SW480 (cell line): ENCODE measurements around the gene STK10.
A peak's percentile ranks its signal among the peaks of the same experiment; 100 is the strongest.

ENCODE experiments used
- DNase-seq: peaks from one replicate; pipeline ENCODE4 v3.0.0-alpha.2; 2016; ENCODE audit warnings: low spot score

STK10 gene

DNA sequence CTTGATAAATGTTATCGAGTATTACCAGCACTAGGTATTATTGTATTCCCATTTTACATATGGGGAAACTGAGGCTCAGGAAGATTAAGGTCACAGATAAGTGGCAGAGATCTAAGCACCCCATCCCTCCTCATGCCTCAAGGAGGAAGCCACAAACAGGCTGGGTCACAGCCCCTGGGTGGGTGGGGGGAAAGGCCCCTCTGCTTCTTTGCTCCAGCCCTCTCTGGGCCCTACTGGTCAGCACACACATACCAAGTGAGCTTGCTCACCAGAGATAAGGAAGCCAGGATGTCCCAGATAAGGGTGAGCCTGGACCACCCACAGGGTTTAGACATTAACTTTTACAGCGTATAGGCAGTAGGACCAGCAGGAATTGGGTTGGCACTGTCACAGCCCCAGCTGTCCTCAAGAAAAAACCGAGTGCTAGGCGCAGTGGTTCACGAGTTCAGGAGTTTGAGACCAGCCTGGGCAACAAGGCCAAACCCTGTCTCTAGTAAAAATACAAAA lies 45.3 kb downstream of the STK10 start:
- no peak for DNase-seq

DNA sequence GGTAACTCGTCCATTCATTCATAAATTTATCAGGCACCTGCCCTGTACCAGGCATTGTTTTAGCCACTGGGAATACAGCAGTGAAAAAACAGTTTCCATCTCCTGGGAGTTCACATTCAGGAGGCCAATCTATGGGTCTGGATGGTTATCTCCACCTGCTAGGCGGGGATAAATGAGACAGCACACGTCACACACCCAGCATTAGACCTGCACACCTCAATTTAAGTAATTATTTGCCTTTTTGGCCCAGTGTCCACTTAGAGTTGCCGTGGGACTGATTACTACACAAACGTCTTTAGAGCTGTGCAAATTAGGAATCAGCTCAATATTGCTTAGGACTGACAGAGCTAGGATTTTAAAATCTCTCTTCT lies 46.1 kb downstream of the STK10 start:
- DNase-seq, result no peak

DNA sequence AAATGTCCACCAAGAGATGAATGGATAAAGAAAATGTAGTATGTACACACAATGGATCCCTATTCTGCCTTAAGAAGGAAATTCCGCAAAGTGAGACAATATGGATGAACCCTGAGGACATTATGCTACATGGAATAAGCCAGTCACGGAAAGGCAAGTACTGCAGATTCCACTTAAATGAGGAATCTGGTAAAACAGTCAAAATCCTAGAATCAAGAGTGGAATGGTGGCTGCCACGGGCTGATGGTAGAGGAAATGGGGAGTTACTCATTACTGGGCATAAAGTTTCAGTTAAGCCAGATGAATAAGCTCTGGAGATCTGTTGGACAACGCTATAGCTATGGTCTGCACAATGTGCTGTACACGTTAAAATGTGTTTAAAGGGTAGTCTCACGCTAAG lies 47.2 kb downstream of the STK10 start:
- DNase-seq, result no peak

DNA sequence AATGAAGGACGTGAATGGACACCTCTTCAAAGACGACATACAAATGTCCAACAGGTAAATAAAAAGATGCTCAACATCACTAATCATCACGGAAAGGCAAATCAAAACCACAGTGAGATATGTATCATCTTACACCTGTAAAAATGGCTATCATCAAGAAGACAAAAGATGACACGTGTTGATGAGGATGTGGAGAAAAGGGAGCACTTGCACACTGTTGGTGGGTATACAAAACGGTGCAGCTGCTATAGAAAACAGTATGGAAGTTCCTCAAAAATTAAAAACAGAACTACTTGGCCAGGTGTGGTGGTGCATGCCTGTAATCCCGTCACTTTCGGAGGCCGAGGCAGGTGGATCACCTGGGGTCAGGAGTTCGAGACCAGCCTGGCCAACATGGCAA lies 47.9 kb downstream of the STK10 start:
- DNase-seq, result no peak

DNA sequence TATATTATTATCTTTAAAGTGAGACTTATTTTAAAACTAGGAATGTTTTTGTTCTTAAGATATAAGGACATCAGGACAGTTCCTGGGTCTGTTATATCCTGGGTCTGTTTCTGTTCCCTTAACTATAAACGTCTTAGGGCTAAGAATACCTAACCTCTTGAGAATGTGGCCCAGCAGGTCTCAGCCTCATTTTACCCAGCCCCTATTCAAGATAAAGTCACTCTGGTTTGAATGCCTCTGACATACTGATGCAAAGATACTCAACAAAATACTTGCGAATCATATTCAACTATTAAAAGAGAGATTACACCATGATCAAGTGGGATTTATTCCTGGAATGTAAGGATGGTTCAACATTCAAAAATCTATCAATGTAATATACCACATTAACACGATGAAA lies 51.0 kb downstream of the STK10 start:
- DNase-seq, result no peak

DNA sequence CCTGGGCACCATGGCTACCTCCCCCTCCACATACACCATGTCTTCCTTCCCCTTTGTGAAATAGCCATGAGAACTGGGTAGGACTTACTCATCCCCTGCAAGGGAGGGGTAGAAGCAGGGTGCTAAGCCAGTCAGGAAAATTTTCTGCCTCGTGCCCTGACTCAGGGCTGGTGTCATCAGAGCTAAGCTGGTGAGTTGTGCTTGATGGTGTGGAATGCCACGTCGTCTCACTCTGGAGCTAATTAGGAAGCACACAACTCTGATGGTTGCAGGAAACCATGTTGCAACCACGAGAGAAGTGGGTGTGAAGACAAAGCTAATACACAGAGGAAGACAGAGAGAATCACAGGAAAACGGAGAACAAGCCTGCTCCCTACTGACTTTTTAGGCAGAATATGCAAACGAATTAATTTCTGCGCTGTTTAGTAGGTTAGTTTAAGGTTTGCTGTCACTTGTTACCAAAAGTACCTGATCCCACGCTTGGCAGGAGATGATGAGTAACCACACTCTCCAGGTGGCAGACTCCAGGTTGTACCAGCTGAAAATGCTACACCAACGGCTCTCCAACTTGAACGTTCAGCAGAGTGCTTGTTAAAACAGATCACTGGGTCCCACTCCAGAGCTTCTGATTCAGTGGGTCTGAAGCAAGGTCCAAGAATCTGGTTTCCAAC lies 54.5 kb downstream of the STK10 start:
- no peak for DNase-seq

DNA sequence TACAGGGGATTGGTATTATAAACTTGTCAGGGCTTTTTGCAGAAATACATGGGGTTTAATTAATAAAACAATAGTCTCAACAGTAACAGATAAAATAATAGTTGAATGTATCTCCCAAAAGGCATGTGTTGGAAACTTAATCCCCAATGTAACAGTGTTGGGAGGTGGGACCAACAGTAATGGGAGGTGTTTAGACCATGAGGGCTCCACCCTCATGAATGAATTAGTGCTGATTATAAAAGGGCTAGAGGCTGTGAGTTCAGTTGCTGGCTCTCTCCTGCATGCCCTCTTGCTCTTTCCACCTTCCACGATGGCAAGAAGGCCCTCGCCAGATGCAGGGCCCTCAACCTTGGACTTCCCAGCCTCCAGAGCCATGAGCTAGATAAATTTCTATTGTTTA lies 56.3 kb downstream of the STK10 start:
- no peak for DNase-seq

DNA sequence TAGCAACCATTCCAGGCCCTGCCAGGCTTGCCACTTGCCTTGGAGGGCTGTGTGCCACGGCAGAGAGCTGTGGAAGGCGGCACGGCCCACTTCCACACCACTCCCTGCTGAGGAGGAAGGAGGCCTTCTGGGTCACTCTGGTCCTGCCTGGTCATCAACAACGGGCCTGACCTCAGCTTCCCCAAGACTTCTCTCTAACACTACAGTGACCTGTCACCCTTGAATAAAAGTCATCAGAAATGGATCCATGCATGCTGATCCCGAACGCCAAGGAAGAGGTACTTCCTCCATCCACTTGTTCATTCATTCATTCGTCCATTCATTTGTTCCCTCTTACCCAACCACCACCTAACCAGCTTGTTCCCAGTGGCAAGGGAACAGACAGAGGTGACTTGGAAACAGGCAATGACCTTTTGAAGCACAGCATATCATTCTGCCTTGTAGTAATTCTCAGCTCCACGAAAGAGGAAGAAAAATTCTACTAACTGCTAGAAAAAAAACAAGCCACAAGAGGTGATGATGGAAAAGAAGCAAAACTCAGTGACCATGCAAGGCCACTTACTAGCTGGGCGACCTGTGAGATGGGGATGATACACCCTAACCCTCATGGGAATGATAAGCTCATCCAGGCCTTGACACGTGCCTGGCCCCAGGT lies 58.6 kb downstream of the STK10 start:
- DNase-seq, result no peak

DNA sequence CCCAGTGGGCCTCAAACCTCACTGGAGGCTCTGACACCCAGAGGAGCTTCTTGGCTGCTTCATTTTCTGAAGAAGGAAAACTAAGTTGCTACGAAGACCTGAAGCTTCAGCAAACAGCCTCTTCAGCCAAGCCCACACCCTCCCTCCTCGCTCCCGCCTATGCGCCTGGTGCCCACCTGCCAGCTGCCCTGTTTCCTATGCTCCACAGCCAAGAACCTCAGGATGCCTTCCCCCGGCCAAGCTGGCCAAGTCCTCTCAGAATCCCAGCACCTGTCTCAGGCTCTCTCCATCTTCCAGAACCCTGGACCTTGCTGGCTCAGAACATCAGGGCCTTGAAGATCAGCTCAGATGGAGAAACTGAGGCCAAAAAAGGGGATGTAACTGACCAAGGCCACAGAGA lies 60.4 kb downstream of the STK10 start:
- no peak for DNase-seq

DNA sequence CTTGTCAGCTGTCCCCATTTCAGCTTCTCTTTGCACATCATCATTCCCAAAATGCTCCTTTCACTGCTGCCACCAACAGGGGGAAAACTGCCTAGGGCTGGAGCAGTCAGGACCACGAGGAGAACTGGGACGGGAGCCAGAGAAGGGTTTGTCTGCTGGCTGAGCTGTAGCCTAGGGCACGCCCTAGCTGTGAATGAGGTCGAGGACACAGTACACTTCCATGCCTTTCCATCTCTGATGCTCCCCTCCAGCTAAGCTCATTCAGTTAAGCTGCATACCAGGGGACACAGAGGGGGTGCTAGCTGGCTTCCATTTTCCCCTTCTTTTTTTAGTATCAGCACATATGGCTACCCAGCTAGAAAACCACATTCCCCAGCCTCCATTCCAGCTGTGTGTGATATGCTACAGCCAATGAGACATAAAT lies 64.7 kb downstream of the STK10 start:
- DNase-seq, result peak; percentile 43

DNA sequence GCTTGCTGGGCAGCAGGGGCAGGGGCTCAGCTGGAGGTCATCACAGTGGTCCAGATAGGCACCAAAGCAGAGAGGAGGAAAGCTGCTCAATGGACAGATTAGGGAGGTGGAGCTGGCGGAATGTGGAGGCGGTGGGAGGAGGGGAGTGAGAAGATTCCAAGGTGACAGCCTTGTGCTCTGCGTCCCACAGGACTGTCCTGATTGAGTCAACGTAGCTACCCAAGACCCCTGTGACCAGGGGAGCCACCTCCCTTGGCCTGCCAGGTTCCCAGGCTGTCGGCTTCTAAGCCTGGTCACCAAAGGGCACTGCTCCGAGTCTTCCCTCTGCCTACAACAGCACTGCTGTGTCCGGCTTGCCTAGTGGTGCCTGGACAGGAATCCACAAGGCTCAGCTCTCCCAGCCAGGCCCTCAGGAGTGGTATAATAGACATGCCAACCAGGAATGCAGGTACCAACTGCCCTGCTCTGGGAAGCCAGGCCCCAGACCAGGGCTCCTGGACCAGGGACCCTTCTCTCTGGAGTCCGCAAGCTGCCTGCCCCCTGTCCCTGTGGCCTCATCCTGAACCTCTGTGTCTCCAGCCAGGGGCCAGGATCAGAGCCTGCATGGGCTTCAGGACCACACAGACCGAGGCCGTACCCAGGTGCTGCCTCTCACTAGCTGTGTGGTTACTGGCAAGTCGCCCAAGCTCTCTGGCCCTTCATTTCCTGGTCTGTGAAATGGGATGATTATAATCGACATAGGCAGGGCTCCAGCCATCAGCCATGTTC lies 67.9 kb downstream of the STK10 start:
- no peak for DNase-seq

DNA sequence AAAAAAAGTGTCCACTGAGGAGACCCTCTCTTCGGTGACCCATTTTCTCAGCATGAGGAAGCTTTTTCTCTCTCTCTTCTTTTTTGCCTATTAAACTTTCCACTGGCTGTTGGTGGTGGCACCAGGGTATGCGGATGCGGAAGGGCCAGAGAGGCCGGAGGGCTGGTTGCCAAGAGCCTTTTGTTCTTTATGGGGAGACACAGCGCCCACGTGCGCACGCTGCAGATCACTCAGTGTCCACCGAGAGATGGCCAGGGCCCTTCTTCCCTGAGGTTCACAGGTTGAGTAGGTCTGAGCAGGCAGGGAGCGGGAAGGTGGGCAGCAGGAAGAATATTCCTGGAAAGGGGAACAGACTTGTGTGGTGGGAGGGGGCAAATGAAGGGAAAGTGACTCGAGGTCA lies 69.1 kb downstream of the STK10 start:
- no peak for DNase-seq

DNA sequence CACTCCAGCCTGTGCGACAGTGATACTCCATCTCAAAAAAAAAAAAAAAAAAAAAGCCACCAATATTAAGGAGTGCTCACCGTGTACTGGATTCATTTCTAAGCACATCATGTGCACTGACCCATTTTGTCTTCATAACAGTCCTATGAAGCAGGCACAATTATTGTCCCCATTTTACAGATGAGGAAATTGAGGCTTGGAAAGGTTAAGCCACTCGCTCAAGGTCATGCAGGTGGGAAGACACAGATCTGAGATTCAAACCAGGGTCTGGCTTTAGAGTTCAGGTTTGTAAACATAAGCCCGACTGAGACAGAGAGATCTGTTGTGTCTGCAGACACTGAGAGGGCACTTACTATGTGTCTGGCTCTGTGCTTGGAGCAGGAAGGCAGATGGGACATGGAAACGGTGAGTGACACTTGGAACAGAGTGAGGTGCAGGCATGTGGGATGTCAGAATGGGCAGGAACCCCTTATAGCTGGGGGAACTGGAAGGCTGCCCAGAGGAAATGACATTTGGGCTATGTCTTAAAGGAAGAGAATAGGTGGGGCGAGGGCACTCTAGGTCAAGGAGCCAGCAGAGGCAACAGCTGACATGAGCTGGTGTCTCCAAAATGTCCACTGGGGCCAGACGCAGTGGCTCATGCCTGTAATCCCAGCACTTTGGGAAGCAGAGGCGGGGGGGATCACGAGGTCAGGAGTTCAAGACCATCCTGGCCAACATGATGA lies 69.9 kb downstream of the STK10 start:
- DNase-seq, result no peak

DNA sequence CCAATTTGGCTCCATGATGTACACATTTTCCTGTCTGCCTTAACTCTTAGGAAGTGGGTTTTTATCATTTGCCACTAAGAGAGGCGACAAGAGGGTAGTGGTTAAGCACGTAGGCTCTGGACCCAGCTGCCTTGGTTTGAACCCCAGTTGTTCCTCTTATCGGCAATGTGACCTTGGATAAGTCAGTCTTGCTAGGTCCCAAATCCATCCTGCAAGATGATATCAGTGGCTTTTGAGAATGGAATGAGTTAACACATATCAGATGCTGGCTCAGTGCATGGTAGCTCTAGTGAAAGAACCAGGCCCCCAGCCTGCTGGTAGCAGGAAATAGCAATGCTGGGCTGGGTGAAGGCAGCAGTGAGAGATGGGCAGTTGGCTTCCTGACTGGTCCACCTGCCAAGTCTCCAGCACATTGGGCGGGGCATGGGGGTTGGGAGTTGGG lies 72.5 kb downstream of the STK10 start:
- no peak for DNase-seq

DNA sequence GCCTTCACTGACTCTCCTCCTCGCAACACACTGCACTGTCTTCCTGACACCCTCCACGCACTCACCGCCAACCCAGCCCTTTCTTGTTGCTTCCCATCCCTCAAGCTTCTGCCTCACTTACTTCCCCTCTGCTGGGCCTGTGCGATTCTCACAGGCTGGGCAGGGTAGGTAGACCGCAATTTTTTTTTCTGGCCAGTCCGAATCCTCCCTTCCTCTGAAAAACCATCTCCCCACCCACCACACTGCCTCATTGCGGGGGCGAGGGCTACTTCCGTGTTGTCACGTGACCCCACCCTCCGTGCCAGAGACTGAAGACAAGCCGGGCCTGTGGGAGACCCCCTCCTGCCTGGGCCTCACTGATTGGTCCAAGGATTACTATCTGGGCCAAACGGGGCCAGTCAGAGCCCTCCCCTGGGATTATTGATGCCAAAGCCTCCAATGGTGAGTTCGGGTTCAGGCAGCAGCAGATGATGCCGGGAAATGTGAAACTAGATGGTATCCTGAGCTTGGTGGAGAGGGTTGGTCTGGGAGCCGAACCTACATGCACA lies 73.1 kb downstream of the STK10 start:
- DNase-seq, result no peak

DNA sequence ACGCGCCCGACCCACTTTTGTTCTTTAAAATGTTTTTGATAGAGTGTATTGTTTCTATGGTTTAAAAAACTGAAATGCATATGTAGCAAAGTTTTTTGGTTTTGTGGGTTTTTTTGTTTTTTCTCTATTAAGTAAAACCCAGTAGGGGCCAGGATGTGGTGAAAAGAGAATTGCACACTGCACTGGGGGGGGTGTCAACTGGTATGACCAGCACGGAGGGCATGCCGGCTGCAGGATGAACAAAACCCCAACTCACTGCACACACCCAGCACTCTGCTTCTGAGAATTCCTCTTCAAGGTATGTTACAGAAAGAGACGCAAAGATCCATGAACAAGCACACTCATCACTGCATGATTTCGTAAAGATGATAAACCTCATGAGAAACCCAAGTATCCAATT lies 75.0 kb downstream of the STK10 start:
- DNase-seq, result no peak

DNA sequence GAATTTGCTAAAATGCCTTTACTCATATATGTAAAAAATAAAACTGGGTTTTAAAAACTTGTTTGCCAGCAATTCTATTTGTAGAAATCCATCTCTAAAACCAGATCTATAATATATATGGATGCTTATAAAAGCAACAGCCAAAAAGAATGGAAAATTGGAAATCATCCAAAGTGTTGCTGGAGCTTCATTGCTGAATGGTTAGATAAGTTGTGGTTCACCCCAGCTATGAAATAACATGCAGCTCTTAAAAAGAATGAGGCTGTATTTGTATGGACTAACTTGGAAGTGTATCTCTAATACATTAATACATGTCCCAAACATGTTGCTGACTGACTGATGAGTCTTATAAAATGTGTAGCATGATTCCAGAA lies 76.2 kb downstream of the STK10 start:
- DNase-seq, result no peak

DNA sequence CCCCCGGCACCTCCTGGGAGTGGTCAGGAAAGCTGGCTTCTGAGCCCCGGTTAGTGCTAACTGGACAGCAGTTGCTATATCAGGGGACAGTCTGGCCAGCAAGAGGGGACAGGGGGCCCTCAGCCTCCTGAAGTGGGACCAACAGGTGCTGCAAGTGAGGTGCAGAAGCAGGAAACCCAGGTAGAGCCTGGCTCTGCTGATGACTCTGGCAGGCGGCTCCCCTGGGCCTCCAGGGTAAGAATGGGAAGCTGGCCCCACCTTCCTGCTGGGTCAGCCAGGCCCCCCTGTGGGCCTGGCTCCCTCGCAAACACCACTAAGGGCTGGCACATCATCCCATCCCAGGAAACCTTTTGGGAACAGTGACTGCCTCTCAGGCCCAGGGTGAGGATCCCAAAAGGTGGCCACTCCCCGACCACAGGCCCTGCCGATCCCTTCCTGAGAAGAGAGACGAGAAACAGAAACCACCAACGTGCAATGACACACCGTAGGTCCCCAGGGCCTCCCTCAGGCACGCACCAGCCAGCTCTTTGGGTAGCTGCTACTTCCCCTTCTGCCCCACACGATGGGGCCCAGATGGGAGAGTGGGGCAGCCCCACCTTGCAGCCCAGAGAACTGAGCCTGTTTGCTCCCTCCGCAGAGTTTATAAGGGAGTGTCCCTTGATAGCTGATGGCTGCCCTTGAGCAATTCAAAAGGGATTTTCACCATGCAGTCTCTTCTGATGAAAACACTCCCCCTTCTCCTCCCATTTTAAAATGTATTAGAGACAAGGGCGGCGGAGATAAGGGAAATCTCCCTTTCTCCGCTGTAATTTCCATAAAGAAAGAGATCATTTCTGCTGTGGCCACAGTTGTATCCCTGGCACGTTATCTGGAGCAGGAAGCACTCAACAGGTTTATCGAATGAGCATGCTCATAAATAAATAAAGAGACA lies 76.8 kb downstream of the STK10 start:
- peak; percentile 87 for DNase-seq

DNA sequence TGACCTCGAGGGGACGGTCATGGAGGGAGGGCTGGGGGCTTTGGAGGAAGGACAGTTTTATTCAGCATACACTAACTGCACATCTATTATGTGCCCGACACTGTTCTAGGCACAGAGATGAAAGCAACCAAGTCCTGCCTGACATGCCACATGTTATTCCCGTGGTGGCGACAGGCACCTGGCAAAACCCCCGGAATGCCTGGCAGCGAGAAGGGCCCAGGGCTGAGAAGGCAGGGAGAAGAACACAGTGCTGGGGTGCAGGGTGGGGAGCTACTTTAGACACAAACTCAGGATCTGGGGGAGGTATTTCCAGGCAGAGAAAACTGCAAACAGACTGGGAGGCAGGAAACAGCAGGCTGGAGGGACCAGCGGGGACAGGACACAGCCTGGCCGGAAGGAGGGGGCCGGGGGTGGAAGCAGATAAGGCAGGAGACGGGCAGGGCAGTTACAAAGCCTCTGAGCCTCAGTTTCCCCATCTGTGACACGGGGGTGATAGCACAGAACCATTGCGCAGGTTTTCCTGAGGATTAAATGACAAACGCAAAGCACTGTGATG lies 77.7 kb downstream of the STK10 start:
- DNase-seq, result no peak

DNA sequence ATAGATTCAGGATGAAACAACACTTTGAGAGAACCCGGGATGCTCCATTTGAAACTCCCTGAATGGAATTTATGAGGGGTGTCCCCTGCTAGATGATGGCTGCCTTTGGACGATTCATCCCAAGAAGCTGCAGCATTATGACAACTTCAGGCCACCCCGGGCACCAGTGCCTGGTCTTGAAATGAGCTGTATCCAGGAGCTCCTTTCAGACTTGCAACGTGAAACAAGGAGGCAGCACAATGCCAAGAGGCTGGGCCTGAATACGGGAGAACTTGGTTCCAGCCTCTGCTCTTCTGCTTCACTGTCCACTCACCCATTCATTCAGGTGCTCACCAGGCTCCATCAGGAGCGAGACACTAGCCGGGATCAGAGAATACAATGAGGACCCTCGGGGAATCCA lies 78.3 kb downstream of the STK10 start:
- no peak for DNase-seq

DNA sequence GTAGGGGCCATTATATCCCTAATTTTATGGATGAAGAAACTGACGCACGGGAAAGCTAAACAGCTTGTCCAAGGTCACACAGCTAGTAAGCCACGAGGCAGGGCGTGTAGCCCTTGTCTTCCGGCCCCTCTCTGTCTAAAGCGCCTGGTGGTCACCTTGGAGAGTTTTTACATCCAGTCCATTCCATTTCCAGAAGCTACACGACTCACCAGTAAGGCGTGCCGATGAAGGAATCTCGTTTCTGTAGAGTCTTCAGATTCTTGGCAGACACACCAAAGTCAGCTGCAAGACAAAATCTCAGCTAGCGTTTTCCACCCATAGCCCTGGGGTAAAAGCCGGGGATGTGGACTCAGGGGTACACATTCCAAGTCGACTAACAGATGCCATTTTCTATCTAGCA lies 80.5 kb downstream of the STK10 start:
- DNase-seq, result no peak
